ENCODE data around the gene TRIM37.

The TRIM37 gene

DNA sequence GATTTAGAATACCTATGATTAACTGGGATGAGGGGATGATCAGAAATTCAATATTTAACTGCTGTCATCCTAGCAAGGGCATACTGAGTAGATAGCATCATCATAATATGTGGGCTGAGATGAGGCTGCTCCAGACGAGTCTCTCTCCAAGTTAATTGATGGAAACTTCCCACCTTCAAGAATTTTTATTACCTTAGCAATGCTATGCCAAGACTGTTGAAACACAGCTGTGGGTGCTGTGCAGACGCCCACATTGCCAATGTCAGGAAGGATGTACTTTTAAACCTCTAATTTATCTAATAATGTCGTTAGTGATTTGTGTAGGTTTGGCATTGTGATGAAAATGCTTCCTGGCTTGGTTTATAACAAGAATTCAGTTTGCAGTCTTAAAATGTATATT, 170.4 kb downstream of the TRIM37 start:
- no peak for DNase-seq (ENCODE audit: low spot score)

DNA sequence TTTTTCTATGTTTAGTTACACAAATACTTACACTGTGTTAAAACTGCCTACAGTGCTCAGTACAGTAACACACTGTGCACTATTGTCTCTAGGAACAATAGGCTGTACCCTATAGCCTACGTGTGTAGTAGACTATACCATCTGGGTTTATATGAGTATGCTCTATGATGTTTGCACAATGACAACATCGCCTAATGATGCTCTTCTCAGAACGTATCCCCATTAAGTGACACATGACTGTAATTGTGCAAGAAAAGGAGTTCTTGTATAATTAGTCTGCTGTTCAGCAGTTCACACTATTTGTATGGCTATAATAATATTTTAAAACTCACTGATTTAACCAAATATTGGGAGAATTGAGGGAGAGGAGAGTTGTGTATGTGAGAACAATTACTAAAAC, 173.7 kb downstream of the TRIM37 start:
- no peak for DNase-seq (ENCODE audit: low spot score)

All from cerebellar cortex (tissue), 1 donor.